Neural progenitor cell (in vitro differentiated cells): ENCODE results near the gene TUBB6. TPM values are rescaled to one million over a fixed set of nuclear protein-coding genes. Genes with fewer than 3 reads are reported as not detected.

ENCODE experiments used
- DNase-seq: peaks from one replicate; pipeline ENCODE4 v3.0.0-alpha.2; 2016; ENCODE audit warnings: low spot score
- H2AFZ ChIP-seq: fragments of 200-600 bp; sonication (generic); replicated peaks from 2 replicates; pipeline ENCODE4 v1.6.1; 2016; ENCODE audit warnings: antibody characterized with exemption
- H3F3A ChIP-seq: fragments of 200-600 bp; sonication (generic); 2 replicates; pipeline ENCODE4 v1.6.1; 2016; ENCODE audit warnings: antibody characterized with exemption, low read depth
- H3K27ac ChIP-seq: fragments of 200-600 bp; sonication (generic); 2 replicates; pipeline ENCODE4 v1.5.1; 2016; ENCODE audit warnings: mild to moderate bottlenecking
- H3K27me3 ChIP-seq: fragments of 200-600 bp; sonication (generic); 2 replicates; pipeline ENCODE4 v1.6.1; 2016; ENCODE audit warnings: mild to moderate bottlenecking, moderate library complexity
- H3K36me3 ChIP-seq: fragments of 200-600 bp; sonication (generic); 2 replicates; pipeline ENCODE4 v1.5.1; 2016
- H3K4me1 ChIP-seq: fragments of 200-600 bp; sonication (generic); 2 replicates; pipeline ENCODE4 v1.6.1; 2016; ENCODE audit warnings: mixed run types
- H3K4me2 ChIP-seq: fragments of 200-600 bp; sonication (generic); 2 replicates; pipeline ENCODE4 v1.6.1; 2016
- H3K4me3 ChIP-seq: fragments of 200-600 bp; sonication (generic); 2 replicates; pipeline ENCODE4 v1.5.1; 2016
- H3K79me2 ChIP-seq: fragments of 200-600 bp; sonication (generic); 2 replicates; pipeline ENCODE4 v1.6.1; 2016; ENCODE audit warnings: low read depth
- H3K9ac ChIP-seq: fragments of 200-600 bp; sonication (generic); 2 replicates; pipeline ENCODE4 v1.6.1; 2016
- H3K9me3 ChIP-seq: fragments of 200-600 bp; sonication (generic); 2 replicates; pipeline ENCODE4 v1.5.1; 2016; ENCODE audit warnings: low read depth
- H4K20me1 ChIP-seq: fragments of 200-600 bp; sonication (generic); 2 replicates; pipeline ENCODE4 v1.6.1; 2016; ENCODE audit warnings: low read depth
- H3K27ac Mint-ChIP-seq: 3 replicates; pipeline ENCODE4 v1.8.0; 2021; ENCODE audit warnings: mixed read lengths
- H3K27me3 Mint-ChIP-seq: 2 replicates; pipeline ENCODE4 v1.8.0; 2022; ENCODE audit warnings: low read depth, mild to moderate bottlenecking, inconsistent platforms, moderate library complexity, mixed read lengths; ENCODE audit not compliant: insufficient read depth
- H3K36me3 Mint-ChIP-seq: 3 replicates; pipeline ENCODE4 v1.8.0; 2021; ENCODE audit warnings: mixed read lengths
- H3K4me1 Mint-ChIP-seq: 3 replicates; pipeline ENCODE4 v1.8.0; 2021; ENCODE audit warnings: mixed read lengths
- H3K4me3 Mint-ChIP-seq: 3 replicates; pipeline ENCODE4 v1.8.0; 2021; ENCODE audit warnings: mild to moderate bottlenecking, moderate library complexity, mixed read lengths
- H3K9me3 Mint-ChIP-seq: 3 replicates; pipeline ENCODE4 v1.8.0; 2020; ENCODE audit warnings: mixed read lengths
- CTCF ChIP-seq: fragments of 200-600 bp; sonication (generic); IDR thresholded peaks from 2 replicates; pipeline ENCODE4 v1.5.1; 2017; ENCODE audit warnings: antibody characterized with exemption, mild to moderate bottlenecking
- EZH2 ChIP-seq: fragments of 200-600 bp; sonication (generic); IDR thresholded peaks from 2 replicates; pipeline ENCODE4 v1.6.1; 2017; ENCODE audit warnings: antibody characterized with exemption, mild to moderate bottlenecking, moderate library complexity
- EZH2phosphoT487 ChIP-seq: fragments of 200-600 bp; sonication (generic); IDR thresholded peaks from 2 replicates; pipeline ENCODE4 v1.6.1; 2017; ENCODE audit warnings: antibody characterized with exemption
- total RNA-seq: library from RNA; depleted of rRNA; stranded (reverse); fragments of >200 nt; gene quantifications from 2 replicates; pipeline ENCODE4 v1.2.3, GENCODE V29; 2015; ENCODE audit warnings: low replicate concordance

TUBB6 gene
- total RNA-seq, 1 donor from 2014 or later = 92.7 TPM

GRCh38 chr18:12327510-12328178 lies 19.6 kb downstream of the TUBB6 start:
- peaks cover 4% of the 10 kb centered on the region for H3K4me1 Mint-ChIP-seq
- H3K9ac ChIP-seq = no peak overlapping the region
- H3K9me3 ChIP-seq = no peaks in the 10 kb centered on the region
- TF ChIP-seq CTCF (peak; percentile 98), EZH2 (no peak), EZH2phosphoT487 (no peak)
- peaks cover 9% of the 10 kb centered on the region for H3K36me3 ChIP-seq
- H3K4me3 ChIP-seq = no peak overlapping the region
- peaks cover 17% of the 10 kb centered on the region for H3F3A ChIP-seq
- no peak overlapping the region for H3K27ac ChIP-seq
- no peaks in the 10 kb centered on the region for H3K27me3 ChIP-seq
- no peak overlapping the region for H3K4me2 ChIP-seq
- no peaks in the 10 kb centered on the region for H3K79me2 ChIP-seq
- peaks cover 42% of the 10 kb centered on the region for H3K36me3 Mint-ChIP-seq
- no peak overlapping the region for H3K4me3 Mint-ChIP-seq
- H3K27ac Mint-ChIP-seq = no peak overlapping the region
- peaks cover 6% of the 10 kb centered on the region for H4K20me1 ChIP-seq
- no peak overlapping the region for H2AFZ ChIP-seq
- DNase-seq = peak; percentile 87
- no peaks in the 10 kb centered on the region for H3K9me3 Mint-ChIP-seq
- H3K27me3 Mint-ChIP-seq = peaks cover 4% of the 10 kb centered on the region
- H3K4me1 ChIP-seq = no peaks in the 10 kb centered on the region

GRCh38 chr18:12328179-12328823 lies 20.3 kb downstream of the TUBB6 start:
- Mint-ChIP-seq H3K4me3 (no peak overlapping the region), H3K9me3 (no peaks in the 10 kb centered on the region), H3K27ac (no peak overlapping the region), H3K4me1 (peaks cover 4% of the 10 kb centered on the region), H3K36me3 (peaks cover 39% of the 10 kb centered on the region), H3K27me3 (peaks cover 4% of the 10 kb centered on the region)
- Histone ChIP-seq H3K9ac (no peak overlapping the region), H3F3A (peaks cover 19% of the 10 kb centered on the region), H2AFZ (no peak overlapping the region), H3K9me3 (no peaks in the 10 kb centered on the region), H3K4me1 (no peaks in the 10 kb centered on the region), H3K79me2 (no peaks in the 10 kb centered on the region), H4K20me1 (peaks cover 6% of the 10 kb centered on the region), H3K4me2 (no peak overlapping the region), H3K27ac (no peak overlapping the region), H3K36me3 (peaks cover 4% of the 10 kb centered on the region), H3K4me3 (no peak overlapping the region), H3K27me3 (no peaks in the 10 kb centered on the region)
- TF ChIP-seq EZH2 (no peak), EZH2phosphoT487 (no peak), CTCF (no peak)
- DNase-seq = no peak

- H3K4me1 Mint-ChIP-seq = peaks cover 8% of the 10 kb centered on the region
- Histone ChIP-seq H3K27me3 (no peaks in the 10 kb centered on the region), H3K9ac (no peak overlapping the region), H3K79me2 (no peaks in the 10 kb centered on the region), H3K27ac (no peak overlapping the region), H4K20me1 (peaks cover 6% of the 10 kb centered on the region), H3K4me1 (peaks cover 4% of the 10 kb centered on the region), H3K9me3 (no peaks in the 10 kb centered on the region), H2AFZ (no peak overlapping the region), H3K4me3 (no peak overlapping the region), H3K36me3 (peaks cover 4% of the 10 kb centered on the region), H3F3A (peaks cover 28% of the 10 kb centered on the region), H3K4me2 (no peak overlapping the region)
- peaks cover 5% of the 10 kb centered on the region for H3K27me3 Mint-ChIP-seq
- no peak for DNase-seq
- no peaks in the 10 kb centered on the region for H3K9me3 Mint-ChIP-seq
- H3K4me3 Mint-ChIP-seq = no peak overlapping the region
- TF ChIP-seq CTCF = no peak
- peaks cover 41% of the 10 kb centered on the region for H3K36me3 Mint-ChIP-seq
- H3K27ac Mint-ChIP-seq = no peak overlapping the region
Observed at GRCh38 chr18:12329125-12329698, 21.2 kb downstream of the TUBB6 start.
